Natural killer cell (primary cell): ENCODE measurements around the gene CACNB4. TPM values are rescaled to one million over a fixed set of nuclear protein-coding genes. Genes with fewer than 3 reads are reported as not detected.

ENCODE experiments used
- total RNA-seq, 4 donors: library from RNA; stranded (reverse); fragments of 120-200 nt in 1 of 4; gene quantifications; one replicate each; pipeline versions ENCODE4 v1.2.3 to v1.2.4, GENCODE V29; 2013 to 2022

CACNB4 gene
- total RNA-seq, 3 donors from 2014 or later (not counting 1 experiment from before 2014, with no cell fraction given) = 0.56 to 0.93 (median 0.73) TPM

Other genes starting within 250 kb of the CACNB4 start
- 10 to 100 TPM; 18.7 to 23.1 (median 19.2) TPM for gene STAM2, start 76.7 kb upstream of the CACNB4 start, total RNA-seq
- 1 to 10 TPM in 1 of 3 donors, under 1 TPM in 2; 0.34 to 3.0 (median 0.78) TPM for gene FMNL2, start 236.1 kb upstream of the CACNB4 start, total RNA-seq